ENCODE measurements around the gene SLU7. TPM values are rescaled to one million over a fixed set of nuclear protein-coding genes. Genes with fewer than 3 reads are reported as not detected.

SLU7 gene
- total RNA-seq, 1 experiment from 2014 or later = 62.8 TPM

DNA sequence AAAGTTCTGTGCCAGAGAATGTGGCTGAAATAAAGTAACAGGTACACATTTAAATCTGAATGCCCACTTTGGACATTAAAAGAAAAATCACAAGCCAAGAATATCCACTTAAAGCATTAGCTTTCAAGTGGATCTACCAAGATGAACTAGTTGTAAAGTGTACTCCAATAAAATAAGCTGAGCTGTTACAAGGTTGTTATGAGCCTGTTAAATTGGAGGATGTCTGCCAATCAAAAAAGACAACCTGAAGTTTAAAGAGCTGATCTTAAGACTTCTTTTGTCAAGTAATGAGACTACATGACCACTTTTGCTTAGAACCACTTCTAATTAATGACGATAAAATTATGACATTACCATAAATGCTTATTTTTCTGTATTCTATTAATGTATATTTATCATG, 21.4 kb downstream of the SLU7 start:
- TF ChIP-seq, protein P1, sequence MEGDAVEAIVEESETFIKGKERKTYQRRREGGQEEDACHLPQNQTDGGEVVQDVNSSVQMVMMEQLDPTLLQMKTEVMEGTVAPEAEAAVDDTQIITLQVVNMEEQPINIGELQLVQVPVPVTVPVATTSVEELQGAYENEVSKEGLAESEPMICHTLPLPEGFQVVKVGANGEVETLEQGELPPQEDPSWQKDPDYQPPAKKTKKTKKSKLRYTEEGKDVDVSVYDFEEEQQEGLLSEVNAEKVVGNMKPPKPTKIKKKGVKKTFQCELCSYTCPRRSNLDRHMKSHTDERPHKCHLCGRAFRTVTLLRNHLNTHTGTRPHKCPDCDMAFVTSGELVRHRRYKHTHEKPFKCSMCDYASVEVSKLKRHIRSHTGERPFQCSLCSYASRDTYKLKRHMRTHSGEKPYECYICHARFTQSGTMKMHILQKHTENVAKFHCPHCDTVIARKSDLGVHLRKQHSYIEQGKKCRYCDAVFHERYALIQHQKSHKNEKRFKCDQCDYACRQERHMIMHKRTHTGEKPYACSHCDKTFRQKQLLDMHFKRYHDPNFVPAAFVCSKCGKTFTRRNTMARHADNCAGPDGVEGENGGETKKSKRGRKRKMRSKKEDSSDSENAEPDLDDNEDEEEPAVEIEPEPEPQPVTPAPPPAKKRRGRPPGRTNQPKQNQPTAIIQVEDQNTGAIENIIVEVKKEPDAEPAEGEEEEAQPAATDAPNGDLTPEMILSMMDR (IDR thresholded peaks at IDR 0.05; ENCODE audit: unreplicated experiment) = no peak
- no peak overlapping the region for H3K4me3 Mint-ChIP-seq (ENCODE audit: low read depth, unreplicated experiment)
- intact Hi-C loops (cut with micrococcal nuclease; ENCODE audit: unreplicated experiment) = no loop called here
- no peak overlapping the region for H3K27ac Mint-ChIP-seq (ENCODE audit: unreplicated experiment)
- peaks cover 9% of the 10 kb centered on the region for H3K4me1 Mint-ChIP-seq (ENCODE audit: low read depth, unreplicated experiment)
- CTCF ChIA-PET = no interaction called here
- no peaks in the 10 kb centered on the region for H3K27me3 Mint-ChIP-seq (ENCODE audit: unreplicated experiment)
- BruUV-seq (replicated peaks) = no TSS peak
- peaks cover 22% of the 10 kb centered on the region for H3K36me3 Mint-ChIP-seq (ENCODE audit: insufficient read depth, unreplicated experiment)
- no peak for DNase-seq
- H3K9me3 Mint-ChIP-seq (ENCODE audit: low read depth, unreplicated experiment) = no peaks in the 10 kb centered on the region

DNA sequence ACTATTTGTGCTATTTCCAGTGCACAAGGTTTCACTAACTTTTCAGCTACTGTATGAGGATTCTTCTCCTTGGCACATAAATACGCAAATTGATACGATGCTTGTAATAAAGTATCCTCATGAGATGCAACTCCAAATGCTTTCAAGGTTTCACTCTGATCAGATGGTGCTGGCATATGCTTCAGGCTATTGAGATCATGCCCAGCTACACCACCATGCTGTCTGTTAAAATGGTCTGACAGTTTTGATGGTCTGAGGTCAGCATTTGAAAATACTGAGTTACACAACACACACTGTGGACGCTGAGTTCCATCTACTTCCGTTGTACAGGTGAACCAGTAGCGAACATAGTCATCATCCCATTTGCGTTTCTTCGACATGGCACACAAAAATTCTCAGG, 23.8 kb downstream of the SLU7 start:
- intact Hi-C loops (cut with micrococcal nuclease; ENCODE audit: unreplicated experiment) = no loop called here
- Mint-ChIP-seq H3K9me3 (ENCODE audit: low read depth, unreplicated experiment) (no peaks in the 10 kb centered on the region), H3K27me3 (ENCODE audit: unreplicated experiment) (no peaks in the 10 kb centered on the region), H3K4me3 (ENCODE audit: low read depth, unreplicated experiment) (no peak overlapping the region), H3K36me3 (ENCODE audit: insufficient read depth, unreplicated experiment) (peaks cover 15% of the 10 kb centered on the region), H3K27ac (ENCODE audit: unreplicated experiment) (no peak overlapping the region), H3K4me1 (ENCODE audit: low read depth, unreplicated experiment) (peaks cover 4% of the 10 kb centered on the region)
- CTCF ChIA-PET = interaction anchor here (0.6 to 0.9 kb wide), 2 partner anchors 16 to 221 kb away, joined by 3 to 5 read pairs; no protein-coding TSS in a partner anchor
- no TSS peak for BruUV-seq (replicated peaks)
- no peak for DNase-seq
- TF ChIP-seq, protein P1 (IDR thresholded peaks at IDR 0.05; ENCODE audit: unreplicated experiment) = no peak

DNA sequence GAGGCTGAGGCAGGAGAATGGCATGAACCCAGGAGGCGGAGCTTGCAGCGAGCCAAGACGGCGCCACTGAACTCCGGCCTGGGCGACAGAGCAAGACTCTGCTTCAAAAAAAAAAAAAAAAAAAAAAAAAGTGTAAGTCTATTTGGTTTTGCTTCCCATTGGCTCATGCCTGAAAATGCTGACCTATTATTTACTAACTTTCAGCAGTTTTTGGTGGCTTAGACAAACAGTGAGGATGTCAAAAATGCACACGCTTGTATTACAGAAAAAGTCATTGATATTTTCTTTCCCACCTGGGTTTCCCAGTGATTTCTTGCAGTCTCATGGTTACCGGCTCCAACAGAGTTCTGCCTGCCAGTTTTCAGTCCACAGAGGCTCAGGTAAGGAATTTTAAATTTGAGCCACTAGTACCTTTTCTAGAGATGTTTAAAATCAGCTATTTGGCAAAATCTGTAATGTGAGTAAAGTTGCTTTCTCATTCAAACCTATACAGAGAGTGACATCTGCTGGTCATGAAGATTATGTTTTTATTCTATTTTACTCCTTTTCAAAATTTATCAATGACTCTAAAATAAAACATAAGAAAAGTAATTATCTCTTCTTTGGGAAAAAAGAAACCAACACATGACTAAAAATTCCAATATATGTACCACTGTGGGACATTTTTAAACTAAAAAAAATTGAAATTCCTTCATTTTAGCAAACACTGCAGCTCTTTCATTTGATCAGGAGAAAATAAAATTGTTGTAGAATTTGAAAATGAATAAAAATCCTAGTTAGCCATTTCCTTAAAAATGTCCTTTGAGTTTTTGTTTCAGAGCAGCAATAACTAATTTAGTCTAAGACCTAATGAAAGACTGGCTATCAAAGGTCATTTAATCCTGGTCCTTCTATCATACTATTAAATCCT, 27.8 kb downstream of the SLU7 start:
- no peak overlapping the region for H3K4me3 Mint-ChIP-seq (ENCODE audit: low read depth, unreplicated experiment)
- no peak overlapping the region for H3K27ac Mint-ChIP-seq (ENCODE audit: unreplicated experiment)
- TF ChIP-seq, protein P1 (IDR thresholded peaks at IDR 0.05; ENCODE audit: unreplicated experiment) = no peak
- H3K9me3 Mint-ChIP-seq (ENCODE audit: low read depth, unreplicated experiment) = peaks cover 3% of the 10 kb centered on the region
- no peaks in the 10 kb centered on the region for H3K27me3 Mint-ChIP-seq (ENCODE audit: unreplicated experiment)
- DNase-seq = no peak
- CTCF ChIA-PET = interaction anchor here (0.6 to 1.3 kb wide), 13 partner anchors 9 to 369 kb away, joined by 3 to 27 read pairs (median 4); partner anchors contain the start of genes C1QTNF2, FAM200C and SLU7
- intact Hi-C loops (cut with micrococcal nuclease; ENCODE audit: unreplicated experiment) = loop anchor here (1.0 kb wide), 3 partner anchors 192 to 369 kb away; no protein-coding TSS in a partner anchor
- no TSS peak for BruUV-seq (replicated peaks)
- H3K36me3 Mint-ChIP-seq (ENCODE audit: insufficient read depth, unreplicated experiment) = no peaks in the 10 kb centered on the region
- H3K4me1 Mint-ChIP-seq (ENCODE audit: low read depth, unreplicated experiment) = no peaks in the 10 kb centered on the region

DNA sequence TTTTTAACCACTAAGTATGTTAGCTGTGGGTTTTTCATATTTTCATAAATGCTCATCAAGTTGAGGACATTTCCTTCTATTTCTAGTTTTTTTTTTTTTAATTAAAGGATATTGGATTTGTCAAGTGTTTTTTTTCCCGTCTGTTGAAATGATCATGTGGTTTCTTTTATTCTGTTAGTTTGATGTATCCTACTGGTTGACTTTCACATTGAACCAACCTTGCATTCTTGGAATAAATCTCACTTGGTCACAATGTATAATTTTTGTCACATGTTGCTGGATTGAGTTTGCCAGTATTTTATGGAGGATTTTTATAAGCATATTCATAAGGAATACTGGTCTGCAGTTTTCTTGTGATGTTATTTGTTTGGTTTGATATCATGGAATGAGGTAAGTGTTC, 31.4 kb downstream of the SLU7 start:
- CTCF ChIA-PET = no interaction called here
- Mint-ChIP-seq H3K9me3 (ENCODE audit: low read depth, unreplicated experiment) (peaks cover 3% of the 10 kb centered on the region), H3K4me3 (ENCODE audit: low read depth, unreplicated experiment) (no peak overlapping the region), H3K27ac (ENCODE audit: unreplicated experiment) (no peak overlapping the region), H3K4me1 (ENCODE audit: low read depth, unreplicated experiment) (no peaks in the 10 kb centered on the region), H3K36me3 (ENCODE audit: insufficient read depth, unreplicated experiment) (no peaks in the 10 kb centered on the region), H3K27me3 (ENCODE audit: unreplicated experiment) (peaks cover 5% of the 10 kb centered on the region)
- DNase-seq = no peak
- TF ChIP-seq, protein P1 (IDR thresholded peaks at IDR 0.05; ENCODE audit: unreplicated experiment) = no peak
- no TSS peak for BruUV-seq (replicated peaks)
- intact Hi-C loops (cut with micrococcal nuclease; ENCODE audit: unreplicated experiment) = no loop called here

Data from Calu3 (cell line).